Measurements from ENCODE around the gene SPTLC3. TPM values are rescaled to one million over a fixed set of nuclear protein-coding genes. Genes with fewer than 3 reads are reported as not detected.

The SPTLC3 gene
- total RNA-seq, 1 experiment from 2014 or later, result 7.5 TPM

GRCh38 chr20:13028001-13028400 is 19.2 kb downstream of the SPTLC3 start:
- H3K4me3 Mint-ChIP-seq (ENCODE audit: low read depth, unreplicated experiment), result no peak overlapping the region
- no peaks in the 10 kb centered on the region for H3K36me3 Mint-ChIP-seq (ENCODE audit: insufficient read depth, unreplicated experiment)
- no peak for DNase-seq
- H3K27me3 Mint-ChIP-seq (ENCODE audit: unreplicated experiment), result no peaks in the 10 kb centered on the region
- no peak for TF ChIP-seq CTCF (IDR thresholded peaks at IDR 0.05; ENCODE audit: unreplicated experiment)
- H3K27ac Mint-ChIP-seq (ENCODE audit: unreplicated experiment), result no peak overlapping the region
- CTCF ChIA-PET, result no interaction called here
- BruUV-seq (replicated peaks), result no TSS peak
- H3K4me1 Mint-ChIP-seq (ENCODE audit: low read depth, unreplicated experiment), result peaks cover 28% of the 10 kb centered on the region
- peaks cover 2% of the 10 kb centered on the region for H3K9me3 Mint-ChIP-seq (ENCODE audit: low read depth, unreplicated experiment)
- intact Hi-C loops (cut with micrococcal nuclease; ENCODE audit: unreplicated experiment), result no loop called here

GRCh38 chr20:13028673-13029072 is 19.9 kb downstream of the SPTLC3 start:
- no peak for DNase-seq
- BruUV-seq (replicated peaks), result no TSS peak
- H3K4me3 Mint-ChIP-seq (ENCODE audit: low read depth, unreplicated experiment), result no peak overlapping the region
- peaks cover 23% of the 10 kb centered on the region for H3K4me1 Mint-ChIP-seq (ENCODE audit: low read depth, unreplicated experiment)
- no peaks in the 10 kb centered on the region for H3K27me3 Mint-ChIP-seq (ENCODE audit: unreplicated experiment)
- no peak for TF ChIP-seq CTCF (IDR thresholded peaks at IDR 0.05; ENCODE audit: unreplicated experiment)
- CTCF ChIA-PET, result interaction anchor here (1.1 kb wide), 1 partner anchor 46 kb away, joined by 3 read pairs; no protein-coding TSS in a partner anchor
- H3K9me3 Mint-ChIP-seq (ENCODE audit: low read depth, unreplicated experiment), result no peaks in the 10 kb centered on the region
- intact Hi-C loops (cut with micrococcal nuclease; ENCODE audit: unreplicated experiment), result no loop called here
- H3K27ac Mint-ChIP-seq (ENCODE audit: unreplicated experiment), result no peak overlapping the region
- H3K36me3 Mint-ChIP-seq (ENCODE audit: insufficient read depth, unreplicated experiment), result no peaks in the 10 kb centered on the region

- DNase-seq, result peak; percentile 69
- Mint-ChIP-seq H3K36me3 (ENCODE audit: insufficient read depth, unreplicated experiment) (no peaks in the 10 kb centered on the region), H3K4me3 (ENCODE audit: low read depth, unreplicated experiment) (peak overlapping the region; percentile 28), H3K4me1 (ENCODE audit: low read depth, unreplicated experiment) (peaks cover 28% of the 10 kb centered on the region), H3K9me3 (ENCODE audit: low read depth, unreplicated experiment) (no peaks in the 10 kb centered on the region), H3K27me3 (ENCODE audit: unreplicated experiment) (no peaks in the 10 kb centered on the region), H3K27ac (ENCODE audit: unreplicated experiment) (peak overlapping the region; percentile 89)
- no peak for TF ChIP-seq CTCF (IDR thresholded peaks at IDR 0.05; ENCODE audit: unreplicated experiment)
- CTCF ChIA-PET, result interaction anchor here (0.9 to 1.6 kb wide), 3 partner anchors 11 to 45 kb away, joined by 3 to 4 read pairs (median 3); no protein-coding TSS in a partner anchor
- intact Hi-C loops (cut with micrococcal nuclease; ENCODE audit: unreplicated experiment), result loop anchor here (10.0 kb wide), 1 partner anchor 45 kb away; no protein-coding TSS in a partner anchor
- BruUV-seq (replicated peaks), result no TSS peak
Observed at GRCh38 chr20:13029687-13030375, 21.1 kb downstream of the SPTLC3 start.

- no peak overlapping the region for H3K27ac Mint-ChIP-seq (ENCODE audit: unreplicated experiment)
- no peak overlapping the region for H3K4me3 Mint-ChIP-seq (ENCODE audit: low read depth, unreplicated experiment)
- H3K4me1 Mint-ChIP-seq (ENCODE audit: low read depth, unreplicated experiment), result peaks cover 33% of the 10 kb centered on the region
- CTCF ChIA-PET, result no interaction called here
- BruUV-seq (replicated peaks), result no TSS peak
- H3K27me3 Mint-ChIP-seq (ENCODE audit: unreplicated experiment), result no peaks in the 10 kb centered on the region
- H3K36me3 Mint-ChIP-seq (ENCODE audit: insufficient read depth, unreplicated experiment), result no peaks in the 10 kb centered on the region
- intact Hi-C loops (cut with micrococcal nuclease; ENCODE audit: unreplicated experiment), result loop anchor here (10.0 kb wide), 1 partner anchor 47 kb away; no protein-coding TSS in a partner anchor
- DNase-seq, result no peak
- no peak for TF ChIP-seq CTCF (IDR thresholded peaks at IDR 0.05; ENCODE audit: unreplicated experiment)
- no peaks in the 10 kb centered on the region for H3K9me3 Mint-ChIP-seq (ENCODE audit: low read depth, unreplicated experiment)
Observed at GRCh38 chr20:13031751-13032150, 23.0 kb downstream of the SPTLC3 start.
